PC-9 (cell line): ENCODE data around the gene POU1F1.

Source experiments
- CTCF ChIP-seq: fragments of 200-600 bp; sonication (generic); conservative IDR thresholded peaks from 2 replicates; pipeline ENCODE4 v1.6.1; 2017; ENCODE audit warnings: mixed run types, antibody characterized with exemption, mild to moderate bottlenecking, moderate library complexity
- EZH2 ChIP-seq: fragments of 200-600 bp; sonication (generic); IDR thresholded peaks from 2 replicates; pipeline ENCODE4 v1.8.0; 2017; ENCODE audit warnings: antibody characterized with exemption, low read depth

GRCh38 chr3:87218560-87218959 lies 57.8 kb downstream of the POU1F1 start:
- TF ChIP-seq EZH2 (no peak), CTCF (no peak)
